ENCODE data around the gene ETV4. TPM values are rescaled to one million over a fixed set of nuclear protein-coding genes. Genes with fewer than 3 reads are reported as not detected.

Gene ETV4
- total and polyA plus RNA-seq, 2 of the 13 experiments (the other 11 are each of a cell fraction or from before 2014, with no cell fraction given), result 128 to 330 TPM

DNA sequence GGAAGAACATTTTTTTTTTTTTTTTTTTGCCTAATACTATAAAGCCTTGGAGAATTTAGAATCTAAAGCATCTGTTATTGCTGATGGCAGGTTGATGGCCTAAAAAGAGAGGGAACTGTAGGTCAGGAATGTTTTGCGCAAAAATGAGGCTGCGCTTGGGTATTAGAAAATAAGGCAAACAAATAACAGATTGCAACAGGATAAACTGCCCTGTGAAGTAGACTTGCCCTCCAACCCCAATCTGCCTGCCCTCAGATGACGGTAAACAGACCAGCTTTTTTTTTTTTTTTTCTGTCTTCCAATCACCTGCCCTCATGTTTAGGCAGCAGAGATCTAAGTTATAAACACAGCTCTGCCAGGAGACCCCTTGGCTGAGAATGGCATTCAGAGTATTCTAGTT lies 66.2 kb downstream of the ETV4 start (continued):
- TF ChIP-seq NFAT5 (CRISPR knock-in tag; IDR thresholded peaks at IDR 0.05), result no peak
- no peak for TF ChIP-seq ELF4 (CRISPR knock-in tag; IDR thresholded peaks at IDR 0.05; ENCODE audit: borderline replicate concordance)
- no peak for TF ChIP-seq HCFC1 (IDR thresholded peaks at IDR 0.05; ENCODE audit: low read depth, low read length)
- TF ChIP-seq ZNF24 (IDR thresholded peaks at IDR 0.05), result no peak
- TF ChIP-seq ZFP90 (CRISPR knock-in tag; IDR thresholded peaks at IDR 0.05; ENCODE audit: borderline replicate concordance), result peak; percentile 54; the same call in 1 of the 2 replicates
- no peak; the same call in 1 of the 2 replicates for TF ChIP-seq ZNF557 (CRISPR knock-in tag; IDR thresholded peaks at IDR 0.05)
- no peak for TF ChIP-seq ZKSCAN1 (IDR thresholded peaks at IDR 0.05; ENCODE audit: low read length)
- no peak for TF ChIP-seq PAF1 (CRISPR knock-in tag; IDR thresholded peaks at IDR 0.05)
- TF ChIP-seq MAFK (conservative IDR thresholded peaks at IDR 0.05 in 1 of 2, IDR thresholded peaks at IDR 0.05 in 1 of 2; ENCODE audit: low read length in 2 of 2), result no peak
- 0 out of 2 replicates have a peak, but pooled peaks have one; percentile 39 for TF ChIP-seq ZBTB7B (CRISPR knock-in tag; IDR thresholded peaks at IDR 0.05)
- peak; percentile 86 for TF ChIP-seq RCOR2 (CRISPR knock-in tag; IDR thresholded peaks at IDR 0.05)
- TF ChIP-seq, protein P1, sequence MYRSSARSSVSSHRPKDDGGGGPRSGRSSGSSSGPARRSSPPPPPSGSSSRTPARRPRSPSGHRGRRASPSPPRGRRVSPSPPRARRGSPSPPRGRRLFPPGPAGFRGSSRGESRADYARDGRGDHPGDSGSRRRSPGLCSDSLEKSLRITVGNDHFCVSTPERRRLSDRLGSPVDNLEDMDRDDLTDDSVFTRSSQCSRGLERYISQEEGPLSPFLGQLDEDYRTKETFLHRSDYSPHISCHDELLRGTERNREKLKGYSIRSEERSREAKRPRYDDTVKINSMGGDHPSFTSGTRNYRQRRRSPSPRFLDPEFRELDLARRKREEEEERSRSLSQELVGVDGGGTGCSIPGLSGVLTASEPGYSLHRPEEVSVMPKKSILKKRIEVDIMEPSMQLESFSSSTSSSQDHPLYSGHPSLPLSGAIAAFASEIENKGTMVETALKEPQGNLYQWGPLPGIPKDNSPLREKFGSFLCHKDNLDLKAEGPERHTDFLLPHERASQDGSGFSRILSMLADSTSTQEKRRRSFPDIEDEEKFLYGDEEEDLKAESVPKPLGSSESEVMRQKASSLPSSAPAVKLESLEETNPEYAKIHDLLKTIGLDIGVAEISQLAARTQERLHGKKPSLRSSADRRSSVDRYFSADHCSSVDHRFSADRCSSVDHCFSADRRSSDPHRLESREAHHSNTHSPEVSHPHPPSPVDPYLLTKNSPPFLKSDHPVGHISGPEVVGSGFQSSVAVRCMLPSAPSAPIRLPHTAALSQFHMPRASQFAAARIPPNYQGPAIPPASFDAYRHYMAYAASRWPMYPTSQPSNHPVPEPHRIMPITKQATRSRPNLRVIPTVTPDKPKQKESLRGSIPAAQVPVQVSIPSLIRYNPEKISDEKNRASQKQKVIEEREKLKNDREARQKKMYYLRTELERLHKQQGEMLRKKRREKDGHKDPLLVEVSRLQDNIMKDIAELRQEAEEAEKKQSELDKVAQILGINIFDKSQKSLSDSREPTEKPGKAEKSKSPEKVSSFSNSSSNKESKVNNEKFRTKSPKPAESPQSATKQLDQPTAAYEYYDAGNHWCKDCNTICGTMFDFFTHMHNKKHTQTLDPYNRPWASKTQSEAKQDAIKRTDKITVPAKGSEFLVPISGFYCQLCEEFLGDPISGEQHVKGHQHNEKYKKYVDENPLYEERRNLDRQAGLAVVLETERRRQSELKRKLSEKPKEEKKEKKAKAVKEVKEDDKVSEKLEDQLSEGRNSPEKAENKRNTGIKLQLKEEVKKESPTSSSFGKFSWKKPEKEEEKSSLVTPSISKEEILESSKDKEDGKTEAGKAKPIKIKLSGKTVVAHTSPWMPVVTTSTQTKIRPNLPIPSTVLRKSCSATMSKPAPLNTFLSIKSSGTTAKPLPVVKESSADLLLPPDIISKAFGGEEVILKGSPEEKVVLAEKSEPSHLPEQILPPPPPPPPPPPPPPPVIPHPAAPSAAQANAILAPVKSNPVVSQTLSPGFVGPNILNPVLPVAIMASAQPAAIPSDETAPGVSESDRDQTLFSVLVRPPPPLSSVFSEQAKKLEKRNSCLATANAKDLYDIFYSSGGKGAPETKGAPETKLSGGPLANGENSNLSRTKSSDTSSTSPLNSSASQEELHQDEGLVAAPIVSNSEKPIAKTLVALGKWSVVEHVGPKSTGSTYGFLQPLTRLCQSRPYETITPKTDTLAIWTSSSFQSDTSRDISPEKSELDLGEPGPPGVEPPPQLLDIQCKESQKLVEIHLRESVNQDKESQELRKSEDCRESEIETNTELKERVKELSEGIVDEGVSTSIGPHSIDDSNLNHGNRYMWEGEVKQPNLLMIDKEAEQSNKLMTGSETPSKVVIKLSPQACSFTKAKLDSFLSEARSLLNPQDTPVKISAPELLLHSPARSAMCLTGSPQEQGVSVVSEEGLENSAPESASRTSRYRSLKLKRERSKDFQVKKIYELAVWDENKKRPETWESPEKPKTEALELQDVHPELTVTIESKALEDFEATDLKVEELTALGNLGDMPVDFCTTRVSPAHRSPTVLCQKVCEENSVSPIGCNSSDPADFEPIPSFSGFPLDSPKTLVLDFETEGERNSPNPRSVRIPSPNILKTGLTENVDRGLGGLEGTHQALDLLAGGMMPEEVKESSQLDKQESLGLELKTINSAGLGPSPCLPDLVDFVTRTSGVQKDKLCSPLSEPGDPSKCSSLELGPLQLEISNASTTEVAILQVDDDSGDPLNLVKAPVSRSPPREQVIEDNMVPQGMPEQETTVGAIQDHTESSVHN (CRISPR knock-in tag; IDR thresholded peaks at IDR 0.05), result no peak
- no peak for TF ChIP-seq RBFOX2 (IDR thresholded peaks at IDR 0.05; ENCODE audit: low read depth, low read length)
- no peak for TF ChIP-seq ZNF547 (CRISPR knock-in tag; IDR thresholded peaks at IDR 0.05)
- TF ChIP-seq ZNF326 (CRISPR knock-in tag; IDR thresholded peaks at IDR 0.05; ENCODE audit: borderline replicate concordance), result no peak
- peak; percentile 63; the same call in 1 of the 2 replicates for TF ChIP-seq ZNF614 (CRISPR knock-in tag; IDR thresholded peaks at IDR 0.05; ENCODE audit: borderline replicate concordance)
- TF ChIP-seq ZNF589 (CRISPR knock-in tag; conservative IDR thresholded peaks at IDR 0.05), result no peak
- TF ChIP-seq GLI4 (CRISPR knock-in tag; IDR thresholded peaks at IDR 0.05; ENCODE audit: borderline replicate concordance), result no peak
- TF ChIP-seq ZNF878 (CRISPR knock-in tag; IDR thresholded peaks at IDR 0.05), result no peak; the same call in 1 of the 2 replicates
